Measurements from ENCODE around the gene SRRM1. TPM values are rescaled to one million over a fixed set of nuclear protein-coding genes. Genes with fewer than 3 reads are reported as not detected.
"Not testable (repeated sequence)": the region's sequence is repeated elsewhere in the genome, so short reads cannot be mapped to it uniquely, and the experiment has no call there.

The SRRM1 gene
- total and polyA plus RNA-seq, 2 experiments from 2014 or later: 61.6 to 84.3 TPM

GRCh38 chr1:24696041-24696755 lies 53.1 kb downstream of the SRRM1 start:
- Histone ChIP-seq H3K4me1 (ENCODE audit: insufficient read depth) (peaks cover 5% of the 10 kb centered on the region), H3K79me2 (no peaks in the 10 kb centered on the region), H4K20me1 (ENCODE audit: insufficient read depth, poor library complexity, severe bottlenecking) (no peaks in the 10 kb centered on the region), H2AFZ (no peak overlapping the region), H3K9me2 (replicated peaks; ENCODE audit: insufficient read depth) (no peaks in the 10 kb centered on the region), H3K9me3 (ENCODE audit: low read depth) (no peaks in the 10 kb centered on the region), H3K36me3 (replicated peaks; ENCODE audit: insufficient read depth, low read depth) (no peaks in the 10 kb centered on the region), H3K4me3 (no peak overlapping the region), H3K27me3 (no peaks in the 10 kb centered on the region), H3K4me2 (no peak overlapping the region), H3K27ac (no peak overlapping the region)
- DNase-seq (ENCODE audit: low spot score): no peak
- 87% methylated on average over 5 of the region's 5 CpGs for WGBS (ENCODE audit: low lambda C conversion rate, missing lambda C conversion rate)
- TF ChIP-seq CTCF (IDR thresholded peaks at IDR 0.05; ENCODE audit: poor library complexity) (no peak), EZH2 (IDR thresholded peaks at IDR 0.05; ENCODE audit: borderline replicate concordance) (no peak), EZH2phosphoT487 (IDR thresholded peaks at IDR 0.05; ENCODE audit: low read depth, severe bottlenecking, unreplicated experiment) (no peak)

- Histone ChIP-seq H3K4me2 (no peak overlapping the region), H3K27ac (no peak overlapping the region), H4K20me1 (ENCODE audit: insufficient read depth, poor library complexity, severe bottlenecking) (no peaks in the 10 kb centered on the region), H3K36me3 (replicated peaks; ENCODE audit: insufficient read depth, low read depth) (no peaks in the 10 kb centered on the region), H2AFZ (no peak overlapping the region), H3K4me1 (ENCODE audit: insufficient read depth) (peaks cover 5% of the 10 kb centered on the region), H3K9me2 (replicated peaks; ENCODE audit: insufficient read depth) (no peaks in the 10 kb centered on the region), H3K79me2 (no peaks in the 10 kb centered on the region), H3K9me3 (ENCODE audit: low read depth) (no peaks in the 10 kb centered on the region), H3K27me3 (no peaks in the 10 kb centered on the region), H3K4me3 (no peak overlapping the region)
- 91% methylated on average over 15 of the region's 15 CpGs for WGBS (ENCODE audit: low lambda C conversion rate, missing lambda C conversion rate)
- no peak for DNase-seq (ENCODE audit: low spot score)
- TF ChIP-seq EZH2 (IDR thresholded peaks at IDR 0.05; ENCODE audit: borderline replicate concordance): no peak
- no peak for TF ChIP-seq CTCF (IDR thresholded peaks at IDR 0.05; ENCODE audit: poor library complexity)
- TF ChIP-seq EZH2phosphoT487 (IDR thresholded peaks at IDR 0.05; ENCODE audit: low read depth, severe bottlenecking, unreplicated experiment): no peak
These were observed 53.7 kb downstream of the SRRM1 start for GRCh38 chr1:24696756-24697330.

- DNase-seq (ENCODE audit: low spot score): not testable (repeated sequence)
- WGBS (ENCODE audit: low lambda C conversion rate, missing lambda C conversion rate): 96% methylated on average over 7 of the region's 7 CpGs
These were observed 54.4 kb downstream of the SRRM1 start for GRCh38 chr1:24697453-24698001.

GRCh38 chr1:24698326-24698725 lies 55.2 kb downstream of the SRRM1 start:
- not testable (repeated sequence) for H3K4me3 ChIP-seq; H3K79me2 ChIP-seq; H3K36me3 ChIP-seq (replicated peaks; ENCODE audit: insufficient read depth, low read depth); H3K27me3 ChIP-seq; H2AFZ ChIP-seq; H3K4me2 ChIP-seq; H3K9me3 ChIP-seq (ENCODE audit: low read depth); H4K20me1 ChIP-seq (ENCODE audit: insufficient read depth, poor library complexity, severe bottlenecking); H3K4me1 ChIP-seq (ENCODE audit: insufficient read depth); H3K27ac ChIP-seq; H3K9me2 ChIP-seq (replicated peaks; ENCODE audit: insufficient read depth); DNase-seq (ENCODE audit: low spot score)
- WGBS (ENCODE audit: low lambda C conversion rate, missing lambda C conversion rate): 95% methylated on average over 8 of the region's 8 CpGs

More at GRCh38 chr1:24697453-24698001, 54.4 kb downstream of the SRRM1 start:
- H3K4me2 ChIP-seq; H2AFZ ChIP-seq; H3K4me3 ChIP-seq; H4K20me1 ChIP-seq (ENCODE audit: insufficient read depth, poor library complexity, severe bottlenecking); H3K27ac ChIP-seq; H3K27me3 ChIP-seq; H3K9me2 ChIP-seq (replicated peaks; ENCODE audit: insufficient read depth); H3K9me3 ChIP-seq (ENCODE audit: low read depth); H3K36me3 ChIP-seq (replicated peaks; ENCODE audit: insufficient read depth, low read depth); H3K79me2 ChIP-seq; H3K4me1 ChIP-seq (ENCODE audit: insufficient read depth): not testable (repeated sequence)
